H1 (cell line): Measurements from ENCODE around the gene SPATS1. TPM values are rescaled to one million over a fixed set of nuclear protein-coding genes. Genes with fewer than 3 reads are reported as not detected.

Source experiments
- ASH2L ChIP-seq: fragments of 200-600, 300-600 bp; sonication (generic); IDR thresholded peaks from one replicate; pipeline ENCODE4 v1.7.1; 2017; ENCODE audit warnings: low read length
- BACH1 ChIP-seq: IDR thresholded peaks from 2 replicates; pipeline ENCODE4 v1.6.1; 2012; ENCODE audit warnings: low read length, improper control_type of control experiment
- BRCA1 ChIP-seq: IDR thresholded peaks from 2 replicates; pipeline ENCODE4 v1.6.1; 2012; ENCODE audit warnings: low read depth, low read length, improper control_type of control experiment
- CBX5 ChIP-seq: fragments of 300-800, 300-1000 bp; sonication (generic); IDR thresholded peaks from 2 replicates; pipeline ENCODE4 v1.7.1; 2016; ENCODE audit warnings: antibody characterized with exemption, low read length, low read depth
- CHD1 ChIP-seq: IDR thresholded peaks from 2 replicates; pipeline ENCODE4 v1.6.1; 2012; ENCODE audit warnings: low read depth, low read length, improper control_type of control experiment
- FOSL1 ChIP-seq: IDR thresholded peaks from 2 replicates; pipeline ENCODE4 v1.6.1; 2011; ENCODE audit warnings: mild to moderate bottlenecking, low read depth, low read length, moderate library complexity; ENCODE audit not compliant: insufficient read depth
- GABPA ChIP-seq: IDR thresholded peaks from 2 replicates; pipeline ENCODE4 v1.6.1; 2011; ENCODE audit warnings: mild to moderate bottlenecking, low read length, moderate library complexity, borderline replicate concordance; ENCODE audit not compliant: insufficient read depth
- HDAC6 ChIP-seq: IDR thresholded peaks from one replicate; pipeline ENCODE4 v1.7.1; 2012; ENCODE audit warnings: low read depth, mild to moderate bottlenecking, inconsistent platforms, low read length, moderate library complexity
- KDM5A ChIP-seq: fragments of 200-600 bp; IDR thresholded peaks from 2 replicates; pipeline ENCODE4 v1.7.1; 2012; ENCODE audit warnings: mild to moderate bottlenecking, low read length, inconsistent platforms, mixed read lengths
- PHF8 ChIP-seq: fragments of 200-600 bp; sonication (generic); conservative IDR thresholded peaks from 2 replicates; pipeline ENCODE4 v1.7.1; 2012; ENCODE audit warnings: low read depth, mild to moderate bottlenecking, inconsistent platforms, low read length, moderate library complexity
- POLR2AphosphoS5 ChIP-seq: IDR thresholded peaks from 2 replicates; pipeline ENCODE4 v1.6.1; 2011; ENCODE audit warnings: low read depth, low read length
- POU5F1 ChIP-seq: IDR thresholded peaks from 2 replicates; pipeline ENCODE4 v1.6.1; 2011; ENCODE audit warnings: low read depth, mild to moderate bottlenecking, low read length, moderate library complexity
- RXRA ChIP-seq: IDR thresholded peaks from 2 replicates; pipeline ENCODE4 v1.6.1; 2011; ENCODE audit warnings: low read depth, mild to moderate bottlenecking, low read length, moderate library complexity; ENCODE audit not compliant: insufficient read depth
- SIN3A ChIP-seq, 2 experiments: IDR thresholded peaks in 1 of 2; conservative IDR thresholded peaks in 1 of 2; 2 replicates each; pipeline ENCODE4 v1.6.1; 2011 to 2012; ENCODE audit warnings: low read length in 2 of 2, improper control_type of control experiment in 1 of 2, low read depth in 1 of 2, mild to moderate bottlenecking in 1 of 2
- SIX5 ChIP-seq: IDR thresholded peaks from 2 replicates; pipeline ENCODE4 v1.6.1; 2011; ENCODE audit warnings: mild to moderate bottlenecking, low read depth, low read length
- SP2 ChIP-seq: IDR thresholded peaks from 2 replicates; pipeline ENCODE4 v1.6.1; 2012; ENCODE audit warnings: mild to moderate bottlenecking, low read length, inconsistent platforms
- SUZ12 ChIP-seq: fragments of 200-600 bp; sonication (generic); IDR thresholded peaks from 2 replicates; pipeline ENCODE4 v1.6.1; 2012; ENCODE audit warnings: mild to moderate bottlenecking, inconsistent platforms, low read length, moderate library complexity, mixed read lengths
- TAF7 ChIP-seq: optimal IDR thresholded peaks from 2 replicates; pipeline ENCODE3; 2011; ENCODE audit warnings: low read depth, mild to moderate bottlenecking, inconsistent platforms, low read length, moderate library complexity, borderline replicate concordance
- TBP ChIP-seq: IDR thresholded peaks from 2 replicates; pipeline ENCODE4 v1.6.1; 2011; ENCODE audit warnings: low read depth, low read length, improper control_type of control experiment
- TCF12 ChIP-seq: IDR thresholded peaks from 2 replicates; pipeline ENCODE4 v1.6.1; 2011; ENCODE audit warnings: low read depth, mild to moderate bottlenecking, low read length
- polyA plus RNA-seq, 7 experiments: library from polyadenylated mRNA; depleted of rRNA in 3 of 7; stranded (reverse) in 5 of 7; unstranded in 2 of 7; fragments of >200 nt in 5 of 7; fragments of 200-250 nt in 2 of 7; gene quantifications; 1 replicate in 5 of 7; 2 replicates in 1 of 7; 4 replicates in 1 of 7; pipeline versions ENCODE4 v1.2.1 to v1.2.3, GENCODE V29; 2011 to 2013; ENCODE audit warnings: missing spikeins in 2 of 7, mixed read lengths in 2 of 7
- total RNA-seq: library from RNA; stranded (reverse); fragmentation: NEBNext Ultra II Directional; extraction: Animal tissue kit (Norgen Biotek cat#: 25700); gene quantifications from 2 replicates; pipeline ENCODE4 v1.2.1, GENCODE V29; 2021
- TF ChIP-seq, protein P1 (sequence below): IDR thresholded peaks from 2 replicates; pipeline ENCODE4 v1.6.1; 2012; ENCODE audit warnings: inconsistent platforms
- TF ChIP-seq, protein P2 (sequence below): IDR thresholded peaks from 2 replicates; pipeline ENCODE4 v1.6.1; 2011; ENCODE audit warnings: low read depth, mild to moderate bottlenecking, low read length; ENCODE audit not compliant: insufficient read depth
- TF ChIP-seq, protein P3 (sequence below): IDR thresholded peaks from 2 replicates; pipeline ENCODE4 v1.6.1; 2012; ENCODE audit warnings: inconsistent platforms

The SPATS1 gene
- total and polyA plus RNA-seq, 2 of the 8 experiments (the other 6 are each of a cell fraction or from before 2014, with no cell fraction given) = not detected

DNA sequence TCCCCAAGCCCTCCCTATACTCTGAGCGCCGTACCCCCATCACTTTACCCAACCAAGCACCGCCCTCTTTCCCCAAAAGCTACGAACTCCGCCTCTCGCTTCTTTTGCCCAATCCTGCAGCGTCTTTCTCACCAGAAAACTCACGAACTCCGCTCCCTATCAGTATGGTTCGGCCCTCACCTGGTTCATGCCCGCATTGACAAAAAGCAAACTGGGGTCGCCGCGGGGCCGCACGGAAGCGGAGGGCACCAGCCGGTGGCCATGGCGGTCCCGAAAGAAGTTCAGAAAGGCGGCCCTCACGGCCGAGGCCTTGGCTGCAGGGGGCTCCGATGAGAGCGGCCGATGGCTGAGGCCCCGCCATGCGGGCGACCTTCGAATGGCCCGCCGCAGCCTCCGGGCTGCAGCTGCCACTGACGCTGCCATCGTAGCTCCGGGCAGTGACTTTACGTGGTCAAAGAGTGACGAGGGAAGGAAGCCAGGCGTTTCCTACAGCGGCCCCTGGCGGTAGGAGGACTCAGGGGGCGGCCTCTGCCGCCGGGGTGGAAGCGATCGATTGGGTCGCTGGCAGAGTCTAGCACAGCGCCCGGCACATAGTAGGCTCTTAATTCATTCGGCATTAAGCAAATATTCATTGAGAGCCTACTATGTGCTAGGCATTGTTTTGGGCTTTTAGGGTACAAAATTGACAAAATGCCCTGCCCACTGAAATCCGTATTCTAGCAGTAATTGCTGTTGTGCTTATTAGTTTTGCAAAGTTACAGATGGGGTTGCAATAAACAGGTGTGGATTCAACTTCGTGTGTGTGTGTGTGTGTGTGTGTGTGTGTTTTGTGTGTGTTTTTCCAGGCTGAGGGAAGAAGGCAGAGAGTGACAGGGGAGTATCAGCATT lies 29.3 kb upstream of the SPATS1 start, which contains the start of gene AARS2 (continued):
- TF ChIP-seq KDM5A (peak; percentile 62; the same call in 1 of the 2 replicates), SUZ12 (no peak), HDAC6 (no peak), SIX5 (no peak), GABPA (no peak), SP2 (peak; percentile 92), FOSL1 (no peak), CBX5 (no peak), TBP (peak; percentile 96), TCF12 (peak; percentile 87; the same call in 1 of the 2 replicates), RXRA (no peak), POU5F1 (0 out of 2 replicates have a peak, but pooled peaks have one; percentile 2), TAF7 (peak; percentile 98), BACH1 (no peak), SIN3A (conservative IDR thresholded peaks at IDR 0.05 in 1 of 2, IDR thresholded peaks at IDR 0.05 in 1 of 2; ENCODE audit: low read depth in 1 of 2, low read length in 2 of 2) (peak in 1 of 2 experiments; percentile 90; a peak in 2 of 4 replicates), ASH2L (peak; percentile 85), POLR2AphosphoS5 (peak; percentile 95), CHD1 (no peak), BRCA1 (no peak), PHF8 (peak; percentile 100)
- TF ChIP-seq, protein P1, sequence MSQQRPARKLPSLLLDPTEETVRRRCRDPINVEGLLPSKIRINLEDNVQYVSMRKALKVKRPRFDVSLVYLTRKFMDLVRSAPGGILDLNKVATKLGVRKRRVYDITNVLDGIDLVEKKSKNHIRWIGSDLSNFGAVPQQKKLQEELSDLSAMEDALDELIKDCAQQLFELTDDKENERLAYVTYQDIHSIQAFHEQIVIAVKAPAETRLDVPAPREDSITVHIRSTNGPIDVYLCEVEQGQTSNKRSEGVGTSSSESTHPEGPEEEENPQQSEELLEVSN = peak; percentile 46; the same call in 1 of the 2 replicates
- TF ChIP-seq, protein P2, sequence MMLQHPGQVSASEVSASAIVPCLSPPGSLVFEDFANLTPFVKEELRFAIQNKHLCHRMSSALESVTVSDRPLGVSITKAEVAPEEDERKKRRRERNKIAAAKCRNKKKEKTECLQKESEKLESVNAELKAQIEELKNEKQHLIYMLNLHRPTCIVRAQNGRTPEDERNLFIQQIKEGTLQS = no peak
- TF ChIP-seq, protein P3, sequence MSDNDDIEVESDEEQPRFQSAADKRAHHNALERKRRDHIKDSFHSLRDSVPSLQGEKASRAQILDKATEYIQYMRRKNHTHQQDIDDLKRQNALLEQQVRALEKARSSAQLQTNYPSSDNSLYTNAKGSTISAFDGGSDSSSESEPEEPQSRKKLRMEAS = peak; percentile 57; the same call in 1 of the 2 replicates
